Measurements from ENCODE around the gene INHBA.

Gene INHBA

DNA sequence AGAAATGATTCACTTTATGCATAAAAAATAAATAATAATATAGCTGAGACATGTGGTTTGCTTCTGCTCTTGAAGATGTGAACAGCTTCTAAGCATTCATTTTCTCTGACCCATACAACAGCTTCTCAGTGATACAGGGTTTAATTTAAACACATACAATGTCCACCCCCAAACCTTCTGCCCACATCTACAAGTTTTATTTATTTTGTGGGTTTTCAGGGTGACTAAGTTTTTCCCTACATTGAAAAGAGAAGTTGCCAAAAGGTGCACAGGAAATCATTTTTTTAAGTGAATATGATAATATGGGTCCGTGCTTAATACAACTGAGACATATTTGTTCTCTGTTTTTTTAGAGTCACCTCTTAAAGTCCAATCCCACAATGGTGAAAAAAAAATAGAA is 17.2 kb downstream of the INHBA start:
- no peak for DNase-seq

DNA sequence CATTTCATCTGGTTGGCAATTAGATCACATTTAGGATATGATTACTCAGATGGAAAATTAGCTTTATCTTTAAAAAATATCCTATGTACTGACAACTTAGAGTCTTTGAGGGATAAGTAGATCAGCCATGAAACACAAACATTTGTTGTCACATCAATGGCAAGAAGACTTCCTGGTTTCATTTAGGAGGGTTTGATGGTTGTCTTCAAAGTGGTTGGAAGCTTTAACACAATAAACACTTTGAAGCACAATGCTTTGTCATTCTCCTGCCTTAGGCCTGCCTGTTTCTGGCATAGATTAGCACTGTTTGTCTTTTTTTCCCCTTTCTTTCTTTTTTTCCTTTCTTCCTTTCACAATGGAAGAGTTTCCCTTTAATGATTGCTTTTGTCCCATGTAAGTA is 20.5 kb downstream of the INHBA start:
- no peak for DNase-seq

DNA sequence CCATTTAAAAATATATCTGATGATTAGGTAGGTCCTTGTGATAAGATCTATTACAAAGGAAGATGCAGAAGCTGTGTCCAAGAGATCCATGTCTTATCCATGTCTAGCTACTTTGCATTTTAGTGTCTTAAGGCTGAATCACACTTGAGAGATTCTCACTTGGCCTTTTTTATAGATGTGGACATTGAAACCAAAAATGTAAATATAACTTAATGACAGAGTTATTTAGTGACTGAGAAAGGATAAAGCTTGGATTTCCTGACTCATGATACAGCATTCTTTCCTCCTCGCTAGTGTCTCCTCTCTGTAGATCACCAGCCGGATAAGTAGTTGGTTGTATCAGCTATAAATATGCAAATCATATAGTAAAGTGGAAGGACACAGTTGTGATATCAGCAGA is 23.3 kb downstream of the INHBA start:
- DNase-seq, result no peak

DNA sequence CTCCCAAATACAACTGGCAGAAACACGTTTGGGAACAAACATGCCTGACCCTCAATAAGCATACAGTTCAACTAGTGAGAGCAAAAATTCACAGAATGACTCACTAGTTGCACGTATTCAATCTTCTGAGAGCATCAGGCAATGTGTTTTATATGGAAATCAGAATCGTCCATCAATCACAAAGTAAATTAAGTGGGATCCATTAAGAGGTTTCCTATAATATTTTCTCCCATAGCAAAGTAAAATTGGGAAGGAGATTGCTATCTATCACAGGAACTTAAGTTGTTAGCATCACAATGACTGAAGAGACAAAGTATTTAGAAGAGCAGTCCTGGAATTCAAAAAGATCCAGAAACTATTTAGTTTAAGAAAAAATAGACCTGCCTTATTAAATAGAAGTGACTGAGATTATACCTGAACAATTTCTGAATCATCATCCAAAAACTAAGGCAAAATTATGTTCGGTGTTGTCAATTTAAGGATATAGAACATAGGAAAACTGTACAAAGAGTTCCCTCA is 28.3 kb downstream of the INHBA start:
- no peak for DNase-seq

DNA sequence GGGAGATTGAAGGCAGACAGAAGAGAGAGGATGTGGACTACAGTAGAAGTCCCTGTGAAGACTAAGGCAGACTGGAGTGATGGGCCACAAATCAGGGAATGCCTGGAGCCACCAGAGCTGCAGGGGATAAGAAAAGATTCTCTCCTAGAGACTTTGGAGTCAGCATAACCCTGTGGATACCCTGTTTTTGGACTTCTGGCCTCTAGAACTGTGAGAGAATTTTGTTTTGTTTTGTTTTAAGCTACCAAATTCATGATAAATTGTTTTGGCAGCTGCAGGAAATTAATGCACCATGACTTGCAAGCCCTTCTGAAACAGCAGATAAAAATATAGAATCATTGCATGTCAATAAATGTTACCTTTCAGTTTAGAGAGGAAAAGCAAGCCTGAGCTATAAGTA is 41.3 kb downstream of the INHBA start:
- no peak for DNase-seq

DNA sequence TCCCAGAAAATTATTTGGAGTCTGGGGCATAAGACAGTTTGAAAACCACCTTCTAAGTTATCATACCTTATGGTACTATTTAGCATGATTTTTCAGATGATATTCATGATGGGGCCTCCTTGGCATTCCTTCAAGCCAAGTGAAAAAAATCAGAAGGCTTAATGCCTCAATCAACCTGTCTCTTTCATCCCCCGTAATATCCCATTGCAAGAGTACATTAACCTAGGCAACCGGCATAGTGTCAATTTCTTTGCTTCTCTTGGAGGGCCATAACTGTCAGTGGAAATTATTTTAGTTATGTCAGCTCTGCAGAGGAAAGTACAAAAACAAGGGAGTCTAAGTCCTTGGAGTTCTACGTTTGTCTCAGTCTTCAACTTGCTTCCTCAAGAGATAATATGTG is 43.4 kb downstream of the INHBA start:
- DNase-seq, result no peak

DNA sequence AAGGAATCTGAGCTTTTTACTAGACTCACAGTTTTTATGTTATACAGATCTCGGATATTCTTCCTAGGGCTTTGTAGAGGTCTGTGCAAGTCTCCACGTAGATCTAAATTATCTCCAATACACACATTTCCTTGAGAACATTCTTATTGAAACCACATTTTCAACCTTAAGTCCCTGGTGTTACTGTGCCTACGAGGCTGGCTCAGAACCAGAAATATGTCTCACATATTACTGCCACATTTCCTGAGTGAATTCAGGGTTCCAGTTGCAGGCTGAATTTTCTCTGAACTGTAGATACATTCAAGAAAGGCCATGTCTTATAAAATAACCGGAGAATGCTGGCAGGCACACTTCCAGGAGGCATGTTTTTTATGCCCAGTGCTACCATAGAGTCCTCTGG is 46.5 kb downstream of the INHBA start:
- DNase-seq, result no peak

DNA sequence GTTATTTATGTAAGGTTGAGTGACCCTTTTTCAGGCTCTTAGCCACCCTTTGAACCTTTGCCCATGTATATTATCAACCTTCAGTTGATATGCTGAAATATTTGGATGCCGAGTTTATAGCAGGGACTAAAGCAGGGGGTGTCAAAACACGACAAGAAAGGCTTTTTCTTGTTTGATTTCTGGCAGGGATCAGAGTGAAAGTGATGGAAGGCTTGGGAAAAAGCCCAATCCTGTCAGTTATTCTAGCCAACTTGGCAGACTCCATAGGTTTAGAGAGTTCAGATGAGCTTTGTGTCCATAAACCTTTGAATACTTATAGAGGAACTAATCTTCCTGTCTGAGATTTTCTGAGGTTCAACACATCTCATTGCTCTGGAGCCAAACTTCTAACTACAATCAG is 47.5 kb downstream of the INHBA start:
- DNase-seq, result no peak

DNA sequence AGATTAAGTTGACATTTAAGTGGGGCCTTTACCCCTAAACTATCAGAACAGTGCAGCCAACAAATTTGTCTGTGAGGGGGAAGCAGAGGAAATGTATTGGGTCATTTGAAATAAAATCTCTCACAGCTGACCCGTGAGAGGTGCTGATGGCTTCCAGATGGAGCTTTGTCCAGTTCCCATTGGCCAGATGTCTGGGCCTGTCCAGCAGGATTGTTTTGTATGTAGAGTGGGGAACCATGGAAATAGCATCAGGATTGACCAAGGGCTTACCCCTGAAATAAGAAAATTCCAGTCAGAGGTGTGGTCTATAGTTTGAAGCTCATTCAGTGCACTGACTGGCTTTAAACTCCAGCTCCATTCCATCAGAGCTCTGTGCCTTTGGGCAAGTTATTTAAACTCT is 50.6 kb downstream of the INHBA start:
- no peak for DNase-seq

DNA sequence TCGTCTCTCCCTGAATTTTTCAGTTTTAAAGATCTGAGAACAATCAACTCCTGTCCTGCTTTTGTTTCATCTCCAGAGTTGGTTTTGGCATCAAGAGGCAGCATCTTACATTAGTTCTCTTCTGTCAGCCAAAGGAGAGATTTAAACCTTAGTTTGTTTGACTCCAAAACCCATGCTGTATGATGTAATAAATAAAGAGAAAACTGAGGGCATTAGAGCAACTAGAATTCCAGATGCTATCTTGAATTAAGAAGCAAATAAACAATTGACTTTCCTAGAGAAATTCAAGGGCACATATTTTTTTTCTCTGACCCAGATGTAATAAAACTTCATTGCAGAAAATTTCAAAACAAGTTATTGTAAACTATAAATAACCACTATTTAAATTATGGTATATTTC is 54.4 kb downstream of the INHBA start:
- no peak for DNase-seq

DNA sequence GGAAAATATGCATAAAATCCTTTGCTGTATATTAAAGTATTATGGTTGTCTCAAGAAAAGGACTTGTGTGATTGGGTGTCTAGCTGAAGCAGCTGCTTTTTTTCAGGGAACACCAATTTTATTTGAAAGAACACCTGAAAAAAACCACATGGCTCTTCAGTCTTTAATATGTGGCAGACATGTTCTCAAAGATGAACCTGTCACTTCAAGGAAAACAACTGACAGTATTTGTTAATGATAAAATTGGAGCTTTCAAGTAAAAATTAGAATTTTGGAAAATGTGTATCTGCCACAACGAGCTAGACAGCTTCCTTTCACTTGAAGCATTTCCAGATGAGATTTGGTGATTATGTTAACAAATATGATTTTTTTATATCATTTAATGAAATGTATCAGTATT is 59.3 kb downstream of the INHBA start:
- DNase-seq, result no peak

DNA sequence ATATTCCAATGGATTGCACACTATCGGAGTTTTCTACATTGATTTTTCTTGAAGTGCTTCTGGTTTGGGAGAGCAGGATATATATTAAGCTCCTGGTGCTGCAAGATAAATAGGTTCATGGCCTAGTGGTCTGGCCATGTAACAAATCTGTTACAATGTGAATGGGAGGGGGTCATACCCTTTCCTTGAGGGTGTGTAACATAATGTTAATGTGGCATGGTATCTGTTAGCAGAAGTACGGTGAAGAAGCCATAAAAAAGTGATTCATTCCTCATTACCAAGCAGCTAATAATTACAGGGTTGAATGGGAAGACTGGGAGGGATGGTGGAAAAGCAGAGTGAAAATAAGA is 61.2 kb downstream of the INHBA start:
- DNase-seq, result no peak

DNA sequence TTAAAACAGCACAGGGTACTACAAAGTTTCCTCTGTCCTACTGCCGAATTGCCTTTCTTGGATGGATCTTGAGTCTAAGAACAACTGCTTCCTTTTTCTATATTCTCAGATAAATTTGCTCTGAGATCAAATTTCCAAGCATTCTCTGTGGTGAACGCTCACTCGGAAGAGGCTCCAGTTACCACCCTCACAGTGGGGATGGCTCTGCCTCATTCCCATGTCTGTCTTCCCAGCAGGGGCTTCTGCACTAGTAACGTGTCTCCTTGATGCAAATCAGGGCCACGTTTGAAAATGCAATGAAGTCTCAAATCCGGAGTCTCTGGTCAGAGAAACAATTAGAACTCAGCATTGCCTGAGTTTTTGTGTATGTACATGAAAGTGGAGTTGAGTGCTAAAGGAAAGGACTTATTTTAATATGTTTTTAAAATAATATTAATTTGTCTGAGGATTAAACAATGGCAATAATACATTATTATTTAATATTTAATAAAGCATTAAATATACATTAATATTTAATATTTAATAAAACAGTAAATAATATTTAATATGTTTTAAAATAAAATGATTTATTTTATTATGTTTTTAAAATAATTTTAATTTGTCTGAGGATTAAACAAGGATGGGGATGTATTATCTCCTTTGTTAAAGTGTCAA is 61.8 kb downstream of the INHBA start:
- no peak for DNase-seq

DNA sequence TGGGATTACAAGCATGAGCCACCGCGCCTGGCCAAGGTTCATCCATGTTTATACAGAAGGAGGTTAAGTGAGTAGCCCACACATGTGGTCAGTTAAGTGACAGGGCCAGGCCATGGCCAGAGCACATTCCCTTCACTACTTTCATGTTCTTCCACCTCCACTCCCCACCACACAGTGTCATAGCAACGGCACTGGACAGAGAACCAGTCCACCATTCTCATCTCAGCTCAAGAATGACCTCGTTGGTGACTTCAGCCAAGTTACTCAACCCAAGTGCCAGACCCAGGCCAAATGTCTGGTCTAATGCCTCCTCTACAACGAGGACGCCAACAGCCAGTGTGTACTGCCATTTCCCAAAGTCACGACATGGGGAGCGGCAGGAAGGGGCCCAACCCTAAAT is 62.4 kb downstream of the INHBA start:
- DNase-seq, result no peak

DNA sequence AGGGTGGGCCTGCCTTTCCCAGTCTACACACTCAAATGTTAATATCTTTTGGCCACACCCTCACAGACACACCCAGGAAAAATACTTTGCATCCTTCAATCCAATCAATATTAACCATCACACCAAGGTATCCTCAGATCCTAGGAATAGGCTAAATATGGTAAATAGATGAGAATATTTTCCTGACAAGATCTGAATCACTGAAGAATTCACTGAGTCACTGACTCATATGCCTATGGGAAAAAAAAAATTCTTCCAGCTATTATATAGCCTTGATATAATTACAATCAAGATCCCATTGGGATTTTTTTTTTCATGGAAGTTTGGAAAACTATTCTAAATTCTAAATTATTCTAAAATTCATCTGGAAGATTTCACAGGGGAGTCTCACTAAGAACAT is 65.8 kb downstream of the INHBA start:
- DNase-seq, result no peak

Data from NCI-H446 treated with DMSO at 0.1 percent for 48 hours (cell line).